ENCODE results near the gene UMPS. TPM values are rescaled to one million over a fixed set of nuclear protein-coding genes. Genes with fewer than 3 reads are reported as not detected.

The UMPS gene
- total and polyA plus RNA-seq, 2 experiments from 2014 or later, result 44.1 to 48.8 TPM

- Histone ChIP-seq H3K4me3 (no peak overlapping the region), H3K4me1 (ENCODE audit: insufficient read depth) (peaks cover 31% of the 10 kb centered on the region), H3K4me2 (no peak overlapping the region), H3K79me2 (replicated peaks; ENCODE audit: insufficient read depth) (peaks cover 8% of the 10 kb centered on the region; the same call in 1 of the 2 replicates), H2AFZ (no peak overlapping the region), H3K36me3 (ENCODE audit: insufficient read depth) (peaks cover 2% of the 10 kb centered on the region; the same call in 1 of the 2 replicates), H3K27me3 (ENCODE audit: insufficient read depth) (no peaks in the 10 kb centered on the region), H3F3A (replicated peaks; ENCODE audit: low read depth) (0 out of 2 replicates have a peak, but pooled peaks cover 11% of the 10 kb centered on the region), H3K27ac (ENCODE audit: low read depth) (peak overlapping the region; percentile 95), H3K9me2 (ENCODE audit: insufficient read depth) (no peaks in the 10 kb centered on the region), H4K20me1 (replicated peaks; ENCODE audit: insufficient read depth) (peaks cover 3% of the 10 kb centered on the region)
- Mint-ChIP-seq H3K36me3 (ENCODE audit: low read depth) (peaks cover 49% of the 10 kb centered on the region), H3K9me3 (no peaks in the 10 kb centered on the region), H3K27ac (0 out of 2 replicates have a peak overlapping the region, but pooled peaks have one; percentile 19), H3K4me3 (no peak overlapping the region), H3K27me3 (ENCODE audit: insufficient read depth, low read depth, poor library complexity) (peaks cover 11% of the 10 kb centered on the region), H3K4me1 (peaks cover 63% of the 10 kb centered on the region)
- peak; percentile 10; the same call in 2 of the 3 replicates for ATAC-seq
- DNase-seq (ENCODE audit: low spot score), result no peak
- TF ChIP-seq STAT1 (IDR thresholded peaks at IDR 0.05; ENCODE audit: unreplicated experiment) (no peak), NANOG (IDR thresholded peaks at IDR 0.05; ENCODE audit: borderline replicate concordance) (no peak), CREB1 (CRISPR knock-in tag; IDR thresholded peaks at IDR 0.05; ENCODE audit: low read depth) (no peak), EZH2phosphoT487 (IDR thresholded peaks at IDR 0.05; ENCODE audit: unreplicated experiment) (no peak), POLR2AphosphoS5 (IDR thresholded peaks at IDR 0.05; ENCODE audit: low read depth) (no peak), ZNF331 (CRISPR knock-in tag; IDR thresholded peaks at IDR 0.05; ENCODE audit: low read depth) (no peak), ZNF462 (CRISPR knock-in tag; IDR thresholded peaks at IDR 0.05) (no peak), REST (IDR thresholded peaks at IDR 0.05; ENCODE audit: unreplicated experiment) (no peak)
These were observed 45.6 kb downstream of the UMPS start for GRCh38 chr3:124775877-124776276.

Data from GM23338 (cell line).